Mononuclear cell (primary cell): Measurements from ENCODE around the gene ERG. TPM values are rescaled to one million over a fixed set of nuclear protein-coding genes. Genes with fewer than 3 reads are reported as not detected.

ENCODE experiments used
- H3K27me3 ChIP-seq: 2 replicates; pipeline ENCODE4 v1.6.0; 2011; ENCODE audit warnings: low read length, control low read depth; ENCODE audit not compliant: insufficient read depth
- H3K4me1 ChIP-seq: 2 replicates; pipeline ENCODE4 v1.5.1; 2011; ENCODE audit warnings: mild to moderate bottlenecking, low read length, control low read depth; ENCODE audit not compliant: insufficient read depth
- H3K4me3 ChIP-seq: 2 replicates; pipeline ENCODE4 v1.5.1; 2011; ENCODE audit warnings: mild to moderate bottlenecking, low read length, moderate library complexity
- H3K9me3 ChIP-seq: 2 replicates; pipeline ENCODE4 v1.5.1; 2011; ENCODE audit warnings: low read depth, mild to moderate bottlenecking, control low read depth, low read length
- total RNA-seq: library from RNA; depleted of rRNA; stranded (reverse); fragments of >200 nt; gene quantifications from one replicate; pipeline ENCODE4 v1.2.3, GENCODE V29; 2012

Gene ERG
- total RNA-seq, 1 donor, result 1.4 TPM

- Histone ChIP-seq H3K4me1 (peaks cover 73% of the 10 kb centered on the region), H3K27me3 (peaks cover 6% of the 10 kb centered on the region), H3K9me3 (no peaks in the 10 kb centered on the region), H3K4me3 (peak overlapping the region; percentile 38)
These were observed 25.7 kb downstream of the ERG start for GRCh38 chr21:38472412-38473108.

- no peaks in the 10 kb centered on the region for H3K9me3 ChIP-seq
- H3K4me3 ChIP-seq, result no peak overlapping the region
- H3K27me3 ChIP-seq, result peaks cover 6% of the 10 kb centered on the region
- peaks cover 73% of the 10 kb centered on the region for H3K4me1 ChIP-seq
These were observed 26.5 kb downstream of the ERG start for GRCh38 chr21:38471766-38472165.

GRCh38 chr21:38470755-38471154, 27.5 kb downstream of the ERG start:
- H3K4me3 ChIP-seq, result no peak overlapping the region
- H3K27me3 ChIP-seq, result peaks cover 3% of the 10 kb centered on the region
- H3K9me3 ChIP-seq, result no peaks in the 10 kb centered on the region
- peaks cover 68% of the 10 kb centered on the region for H3K4me1 ChIP-seq

- H3K4me3 ChIP-seq, result no peak overlapping the region
- no peaks in the 10 kb centered on the region for H3K9me3 ChIP-seq
- peaks cover 60% of the 10 kb centered on the region for H3K4me1 ChIP-seq
- H3K27me3 ChIP-seq, result peaks cover 3% of the 10 kb centered on the region
These were observed 28.6 kb downstream of the ERG start for GRCh38 chr21:38469642-38470041.

- Histone ChIP-seq H3K27me3 (no peaks in the 10 kb centered on the region), H3K4me1 (peaks cover 56% of the 10 kb centered on the region), H3K4me3 (no peak overlapping the region), H3K9me3 (no peaks in the 10 kb centered on the region)
These were observed 29.3 kb downstream of the ERG start for GRCh38 chr21:38468989-38469388.

- Histone ChIP-seq H3K4me1 (peaks cover 50% of the 10 kb centered on the region), H3K4me3 (no peak overlapping the region), H3K27me3 (no peaks in the 10 kb centered on the region), H3K9me3 (no peaks in the 10 kb centered on the region)
These were observed 30.4 kb downstream of the ERG start for GRCh38 chr21:38467911-38468310.

GRCh38 chr21:38467374-38467773, 30.9 kb downstream of the ERG start:
- Histone ChIP-seq H3K4me1 (peaks cover 45% of the 10 kb centered on the region), H3K9me3 (no peaks in the 10 kb centered on the region), H3K27me3 (no peaks in the 10 kb centered on the region), H3K4me3 (no peak overlapping the region)

DNA sequence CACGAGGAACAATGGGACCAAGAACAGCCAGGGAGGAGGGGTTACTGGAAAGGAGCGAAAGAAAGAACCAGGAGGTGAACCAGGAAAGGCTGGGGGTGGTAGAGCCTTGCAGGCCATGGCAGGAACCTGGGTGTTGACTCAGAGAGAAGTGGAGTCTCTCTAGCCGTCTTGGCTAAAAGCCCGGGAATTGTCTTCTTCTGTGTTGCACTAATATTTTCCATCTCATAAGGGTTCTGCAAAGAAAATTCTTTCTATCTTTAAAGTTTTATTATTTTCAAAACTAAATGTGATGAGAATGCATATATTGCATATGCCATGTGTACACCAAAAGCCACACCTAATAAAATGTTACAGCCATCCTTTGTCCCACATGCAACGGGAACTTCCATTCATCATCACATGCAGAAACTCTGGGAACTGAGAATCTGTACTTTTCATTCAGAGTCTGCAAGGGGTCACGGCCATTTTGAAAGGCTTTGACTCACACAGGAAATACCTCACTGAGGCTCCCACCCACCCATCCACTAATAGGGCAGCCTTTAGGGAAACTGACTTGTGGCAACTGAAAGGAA, 38.0 kb downstream of the ERG start:
- no peak overlapping the region for H3K4me3 ChIP-seq
- H3K4me1 ChIP-seq, result no peaks in the 10 kb centered on the region
- no peaks in the 10 kb centered on the region for H3K9me3 ChIP-seq
- no peaks in the 10 kb centered on the region for H3K27me3 ChIP-seq

- Histone ChIP-seq H3K4me1 (no peaks in the 10 kb centered on the region), H3K4me3 (no peak overlapping the region), H3K27me3 (no peaks in the 10 kb centered on the region), H3K9me3 (no peaks in the 10 kb centered on the region)
These were observed 38.8 kb downstream of the ERG start for GRCh38 chr21:38459490-38459889.

- no peak overlapping the region for H3K4me3 ChIP-seq
- no peaks in the 10 kb centered on the region for H3K4me1 ChIP-seq
- no peaks in the 10 kb centered on the region for H3K9me3 ChIP-seq
- no peaks in the 10 kb centered on the region for H3K27me3 ChIP-seq
These were observed 42.9 kb downstream of the ERG start for GRCh38 chr21:38455403-38455802.

DNA sequence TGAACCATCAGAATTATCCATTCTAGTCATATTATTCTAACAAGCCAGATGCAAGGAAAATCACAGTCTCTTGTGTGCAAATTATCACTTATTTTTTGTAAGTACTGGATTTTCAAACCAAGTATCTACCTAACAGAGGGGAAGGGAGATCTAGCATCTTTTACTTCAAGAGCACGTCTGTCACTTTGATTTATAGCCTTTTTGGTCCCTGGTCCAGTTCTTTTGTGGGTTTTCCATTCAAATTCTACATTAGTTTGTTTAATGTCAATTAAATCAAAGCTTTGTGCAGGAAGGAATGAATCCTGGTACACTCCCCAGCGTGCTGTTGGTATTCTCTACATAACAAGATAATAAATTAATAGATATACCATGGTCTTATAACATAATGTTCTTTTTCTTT, 43.6 kb downstream of the ERG start:
- Histone ChIP-seq H3K4me3 (no peak overlapping the region), H3K27me3 (no peaks in the 10 kb centered on the region), H3K4me1 (no peaks in the 10 kb centered on the region), H3K9me3 (no peaks in the 10 kb centered on the region)

- Histone ChIP-seq H3K27me3 (no peaks in the 10 kb centered on the region), H3K4me1 (no peaks in the 10 kb centered on the region), H3K4me3 (no peak overlapping the region), H3K9me3 (no peaks in the 10 kb centered on the region)
These were observed 44.1 kb downstream of the ERG start for GRCh38 chr21:38454161-38454560.

GRCh38 chr21:38448671-38449385, 49.4 kb downstream of the ERG start:
- Histone ChIP-seq H3K27me3 (no peaks in the 10 kb centered on the region), H3K9me3 (no peaks in the 10 kb centered on the region), H3K4me1 (peaks cover 10% of the 10 kb centered on the region), H3K4me3 (no peak overlapping the region)

GRCh38 chr21:38447611-38448010, 50.7 kb downstream of the ERG start:
- H3K4me1 ChIP-seq, result peaks cover 10% of the 10 kb centered on the region
- H3K27me3 ChIP-seq, result no peaks in the 10 kb centered on the region
- H3K9me3 ChIP-seq, result no peaks in the 10 kb centered on the region
- H3K4me3 ChIP-seq, result no peak overlapping the region

DNA sequence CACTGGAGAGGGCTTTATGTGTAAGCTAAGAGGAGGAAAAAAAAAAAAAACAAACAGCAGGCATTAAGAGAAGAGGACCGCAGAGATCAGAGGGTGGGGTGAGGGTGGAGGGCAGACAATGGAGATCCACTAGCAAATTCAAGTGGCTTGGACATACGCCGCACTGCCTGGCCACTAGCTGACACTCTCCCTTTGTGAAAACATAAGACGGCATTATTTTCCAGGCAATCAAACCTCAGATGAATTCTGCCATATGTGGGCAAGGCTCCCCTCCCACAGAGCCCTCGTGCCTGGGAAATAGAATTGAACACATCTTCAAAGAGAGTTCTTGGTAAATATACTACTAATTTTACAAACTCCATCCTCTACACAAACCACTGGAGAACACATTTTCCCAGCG, 53.6 kb downstream of the ERG start:
- Histone ChIP-seq H3K4me1 (peaks cover 23% of the 10 kb centered on the region), H3K9me3 (no peaks in the 10 kb centered on the region), H3K27me3 (no peaks in the 10 kb centered on the region), H3K4me3 (no peak overlapping the region)
